CD4-positive, alpha-beta T cell treated with Interleukin-2 at 100 ng/mL for 4 hours (primary cell): ENCODE data around the gene TFF2.

Source experiments
- DNase-seq: peaks from one replicate; pipeline ENCODE4 v3.0.0-alpha.2; 2020; ENCODE audit warnings: low spot score

Gene TFF2

GRCh38 chr21:42305707-42306147, 45.1 kb downstream of the TFF2 start:
- DNase-seq = no peak

DNA sequence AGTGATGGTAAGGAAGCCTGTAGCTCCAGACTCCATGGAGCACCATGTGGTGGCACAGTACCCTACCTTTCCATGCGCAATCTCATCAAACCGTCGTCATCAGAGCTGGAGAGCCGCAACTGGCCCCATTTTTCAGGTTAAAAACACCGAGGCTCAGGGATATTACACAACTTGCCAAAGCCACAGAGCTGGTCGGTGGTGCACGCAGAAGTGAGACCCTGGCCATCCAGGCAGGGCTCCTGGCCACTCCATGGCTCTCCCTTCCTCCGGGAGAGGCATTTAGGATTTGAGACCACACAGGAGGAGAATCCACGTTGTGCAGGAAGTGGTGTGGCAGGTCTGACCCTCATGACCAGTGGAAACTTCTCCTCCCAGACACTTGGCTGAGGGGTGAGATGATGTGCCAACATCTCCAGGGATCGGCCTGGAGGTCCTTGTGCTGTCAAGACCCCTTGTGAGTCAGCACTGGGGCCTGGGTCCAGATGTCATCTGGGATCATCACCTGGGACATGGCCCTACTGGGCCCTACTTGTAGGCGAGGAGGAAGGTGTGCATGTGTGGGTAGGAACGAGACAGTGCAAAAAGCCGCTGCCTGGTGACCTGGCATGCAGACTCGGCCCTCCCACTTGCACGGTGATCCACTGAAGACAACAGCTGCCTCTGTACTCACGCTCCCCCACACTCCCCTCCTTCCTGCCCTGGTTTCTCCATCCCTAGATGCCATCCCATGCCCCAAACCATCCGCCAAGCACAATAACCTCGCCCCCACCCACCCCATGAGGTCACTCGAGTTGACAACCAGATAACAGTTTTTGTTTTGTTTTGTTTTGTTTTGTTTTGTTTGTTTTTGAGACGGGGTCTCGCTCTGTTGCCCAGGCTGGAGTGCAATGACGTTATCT, 46.0 kb downstream of the TFF2 start:
- DNase-seq = no peak

GRCh38 chr21:42303443-42303842, 47.4 kb downstream of the TFF2 start:
- no peak for DNase-seq

- no peak for DNase-seq
These were observed 48.0 kb downstream of the TFF2 start for GRCh38 chr21:42302794-42303193.

GRCh38 chr21:42302076-42302650, 48.6 kb downstream of the TFF2 start:
- DNase-seq = no peak

DNA sequence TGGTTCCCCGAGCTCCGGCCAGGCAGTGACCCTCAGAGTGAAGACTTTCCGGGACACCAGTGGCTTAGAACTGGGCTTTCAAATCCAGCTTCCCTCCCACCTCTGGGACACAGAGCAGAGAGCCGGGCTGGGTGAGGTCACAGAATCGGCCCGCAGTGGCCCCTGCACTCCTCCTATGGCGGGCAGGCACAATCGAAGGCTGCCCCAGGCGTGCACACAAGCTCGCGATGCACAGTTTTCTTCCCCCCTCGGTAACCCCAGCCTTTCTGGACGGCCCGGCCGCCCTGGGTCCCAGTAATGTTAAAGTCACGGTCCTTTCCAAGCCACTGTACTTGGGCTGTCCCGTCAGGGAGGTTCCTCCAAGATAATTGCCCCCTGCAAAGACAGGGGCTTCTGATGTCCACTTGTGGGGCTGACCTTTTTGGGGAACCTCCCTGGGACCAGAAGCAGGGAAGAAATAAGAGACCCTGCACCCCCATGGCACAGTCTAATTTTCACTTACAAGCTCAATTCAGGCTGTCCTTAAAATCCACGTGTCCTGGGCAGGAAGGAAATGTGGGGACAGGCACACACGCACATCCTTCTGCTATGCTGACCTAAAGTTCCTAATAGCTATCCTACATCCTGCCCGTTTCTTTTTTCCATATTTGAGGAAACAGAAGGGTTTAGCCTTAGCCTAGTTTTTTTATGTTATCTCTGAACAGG, 49.3 kb downstream of the TFF2 start:
- no peak for DNase-seq

- no peak for DNase-seq
These were observed 49.8 kb downstream of the TFF2 start for GRCh38 chr21:42300956-42301355.

GRCh38 chr21:42300045-42300583, 50.7 kb downstream of the TFF2 start:
- DNase-seq = no peak

GRCh38 chr21:42299324-42300044, 51.3 kb downstream of the TFF2 start:
- no peak for DNase-seq

- DNase-seq = no peak
These were observed 52.1 kb downstream of the TFF2 start for GRCh38 chr21:42298657-42299056.

- DNase-seq = no peak
These were observed 52.6 kb downstream of the TFF2 start for GRCh38 chr21:42298237-42298636.

DNA sequence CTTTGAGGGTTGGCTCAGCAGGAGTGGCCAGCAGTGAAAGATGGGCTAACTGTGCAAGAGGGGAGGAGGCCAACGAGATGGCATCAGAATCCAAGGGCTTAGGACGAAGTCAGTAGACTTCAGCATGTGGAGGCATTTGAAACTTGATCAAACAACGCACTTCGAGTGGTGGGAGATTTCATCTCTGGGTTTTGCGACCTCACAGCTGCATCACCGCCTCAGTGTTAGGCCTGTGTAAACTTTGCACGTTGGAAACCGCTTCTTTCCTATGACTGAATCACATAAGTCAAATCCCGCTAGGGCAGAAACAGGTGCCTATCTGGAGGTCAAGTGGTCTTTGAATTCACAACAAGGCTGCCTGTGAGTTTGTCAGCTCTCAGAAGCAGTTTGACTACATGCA, 53.4 kb downstream of the TFF2 start:
- DNase-seq = no peak

DNA sequence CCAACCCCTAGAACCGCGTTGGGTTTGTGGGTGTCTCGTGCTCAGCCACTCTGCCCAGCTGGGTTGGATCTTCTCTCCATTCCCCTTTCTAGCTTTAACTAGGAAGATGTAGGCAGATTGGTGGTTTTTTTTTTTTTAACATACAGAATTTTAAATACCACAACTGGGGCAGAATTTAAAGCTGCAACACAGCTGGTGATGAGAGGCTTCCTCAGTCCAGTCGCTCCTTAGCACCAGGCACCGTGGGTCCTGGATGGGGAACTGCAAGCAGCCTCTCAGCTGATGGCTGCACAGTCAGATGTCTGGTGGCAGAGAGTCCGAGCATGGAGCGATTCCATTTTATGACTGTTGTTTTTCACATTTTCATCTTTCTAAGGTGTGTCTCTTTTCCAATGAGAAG, 54.3 kb downstream of the TFF2 start:
- DNase-seq = no peak
